D721Med (cell line): Measurements from ENCODE around the gene MAP7D2.

Source experiments
- DNase-seq: peaks from one replicate; pipeline ENCODE4 v3.0.0; 2011; ENCODE audit warnings: low spot score; ENCODE audit not compliant: insufficient read length
- FAIRE-seq: peaks from 2 replicates; lab custom pipeline; 2011; peaks lifted over from hg19 to GRCh38; lab: Jason Lieb, UNC
- TF ChIP-seq, protein P1 (sequence below): IDR thresholded peaks from 2 replicates; pipeline ENCODE4 v1.5.1; 2012; ENCODE audit warnings: mild to moderate bottlenecking, control low read depth; ENCODE audit not compliant: insufficient read depth; ENCODE audit errors: missing control alignments

Gene MAP7D2

DNA sequence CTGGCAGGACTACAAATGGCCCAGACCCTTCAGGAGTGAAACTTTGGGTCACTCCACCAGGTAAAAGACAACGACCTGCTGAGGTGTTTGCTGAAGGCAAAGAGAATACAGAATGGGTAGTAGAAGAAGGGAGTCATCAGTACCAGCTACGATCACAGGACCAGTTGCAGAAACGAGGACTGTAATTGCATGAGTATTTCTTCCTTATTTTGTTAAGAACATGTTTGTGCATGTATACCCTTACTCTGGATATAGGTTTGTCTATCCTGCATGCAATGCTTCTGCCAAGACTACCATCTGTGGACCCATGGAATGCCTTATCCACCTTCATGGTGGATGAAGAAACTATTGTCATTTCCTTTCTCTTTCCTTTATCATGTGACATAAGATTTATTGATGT is 77.7 kb downstream of the MAP7D2 start:
- FAIRE-seq, result no peak
- no peak for DNase-seq
- TF ChIP-seq, protein P1, sequence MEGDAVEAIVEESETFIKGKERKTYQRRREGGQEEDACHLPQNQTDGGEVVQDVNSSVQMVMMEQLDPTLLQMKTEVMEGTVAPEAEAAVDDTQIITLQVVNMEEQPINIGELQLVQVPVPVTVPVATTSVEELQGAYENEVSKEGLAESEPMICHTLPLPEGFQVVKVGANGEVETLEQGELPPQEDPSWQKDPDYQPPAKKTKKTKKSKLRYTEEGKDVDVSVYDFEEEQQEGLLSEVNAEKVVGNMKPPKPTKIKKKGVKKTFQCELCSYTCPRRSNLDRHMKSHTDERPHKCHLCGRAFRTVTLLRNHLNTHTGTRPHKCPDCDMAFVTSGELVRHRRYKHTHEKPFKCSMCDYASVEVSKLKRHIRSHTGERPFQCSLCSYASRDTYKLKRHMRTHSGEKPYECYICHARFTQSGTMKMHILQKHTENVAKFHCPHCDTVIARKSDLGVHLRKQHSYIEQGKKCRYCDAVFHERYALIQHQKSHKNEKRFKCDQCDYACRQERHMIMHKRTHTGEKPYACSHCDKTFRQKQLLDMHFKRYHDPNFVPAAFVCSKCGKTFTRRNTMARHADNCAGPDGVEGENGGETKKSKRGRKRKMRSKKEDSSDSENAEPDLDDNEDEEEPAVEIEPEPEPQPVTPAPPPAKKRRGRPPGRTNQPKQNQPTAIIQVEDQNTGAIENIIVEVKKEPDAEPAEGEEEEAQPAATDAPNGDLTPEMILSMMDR, result no peak

DNA sequence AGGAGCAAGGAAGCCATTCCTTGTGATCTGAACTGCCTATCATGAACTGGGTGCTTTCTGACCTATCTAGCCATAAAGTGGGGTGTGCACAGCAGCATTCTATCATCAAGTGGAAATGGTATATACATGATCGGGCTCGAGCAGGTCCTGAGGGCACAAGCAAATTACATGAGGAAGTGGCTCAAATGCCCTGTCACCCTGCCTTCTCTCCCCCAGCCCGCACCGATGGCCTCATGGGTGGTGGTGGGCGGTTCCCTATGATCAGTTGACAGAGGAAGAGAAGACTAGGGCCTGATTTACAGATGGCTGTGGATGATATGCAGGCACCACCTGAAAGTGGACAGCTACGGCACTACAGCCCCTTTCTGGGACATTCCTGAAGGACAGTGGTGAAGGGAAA is 79.5 kb downstream of the MAP7D2 start:
- TF ChIP-seq, protein P1, result no peak
- DNase-seq, result no peak
- FAIRE-seq, result no peak

DNA sequence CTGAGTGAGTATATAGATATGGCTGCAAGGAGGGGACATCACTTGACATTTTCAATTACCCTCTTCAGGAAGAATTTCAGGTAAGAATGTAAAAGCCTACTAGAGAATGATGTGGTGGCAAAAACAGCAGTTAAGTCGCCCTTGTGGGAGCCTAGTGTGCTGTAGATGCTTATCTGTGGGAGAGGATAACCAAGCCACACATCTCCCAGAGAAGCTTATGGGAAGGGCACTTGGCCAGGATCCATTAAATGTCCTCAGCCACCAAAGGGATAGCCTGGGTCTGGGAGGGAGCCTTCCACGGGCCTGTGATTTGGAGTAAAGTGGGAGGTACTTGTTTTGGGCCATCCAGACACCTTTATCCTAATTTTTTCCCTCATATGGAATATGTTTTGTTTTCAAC is 84.5 kb downstream of the MAP7D2 start:
- DNase-seq (no peak), FAIRE-seq (no peak)
- TF ChIP-seq, protein P1, result no peak

DNA sequence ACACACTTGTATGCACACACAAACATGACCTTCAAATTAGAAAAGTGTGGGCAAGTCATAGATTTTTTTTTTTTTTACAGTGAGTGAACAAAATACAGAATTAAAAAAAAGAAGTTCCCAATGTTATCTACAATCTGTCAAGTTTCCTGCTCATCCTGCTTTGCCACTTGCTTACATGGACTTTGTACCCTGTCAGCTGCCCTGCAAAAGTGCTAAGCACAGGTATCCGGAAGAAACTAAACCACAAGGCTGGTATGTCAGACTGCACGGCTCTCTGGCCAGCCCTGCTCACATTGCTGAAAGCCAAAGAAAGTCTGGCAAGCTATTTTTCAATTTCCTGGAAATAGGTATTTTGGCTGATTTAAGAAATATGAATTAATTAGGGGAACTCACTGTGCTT is 87.0 kb downstream of the MAP7D2 start:
- FAIRE-seq, result no peak

DNA sequence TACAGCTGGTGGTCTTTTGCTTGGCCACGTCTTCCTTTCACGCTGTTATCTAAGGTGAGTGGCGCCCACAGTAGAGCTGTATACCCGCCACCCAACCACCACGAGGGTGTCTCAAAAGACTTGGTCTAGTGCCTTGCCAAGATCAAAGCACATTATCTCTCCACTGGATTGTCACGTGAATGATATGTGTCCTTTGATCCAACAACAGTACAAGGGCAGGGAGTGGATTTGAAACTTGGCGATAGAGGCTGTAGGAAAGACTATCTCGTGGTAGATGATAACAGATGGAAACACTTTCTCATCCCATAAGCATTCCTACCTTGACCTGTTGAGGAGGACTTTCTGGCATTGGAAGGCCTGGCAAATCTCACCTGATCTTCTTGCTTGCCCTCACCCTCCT is 88.1 kb downstream of the MAP7D2 start:
- DNase-seq (no peak), FAIRE-seq (no peak)
- TF ChIP-seq, protein P1, result no peak

More for the DNA sequence above, 87.0 kb downstream of the MAP7D2 start:
- no peak for DNase-seq
- TF ChIP-seq, protein P1, result no peak

DNA sequence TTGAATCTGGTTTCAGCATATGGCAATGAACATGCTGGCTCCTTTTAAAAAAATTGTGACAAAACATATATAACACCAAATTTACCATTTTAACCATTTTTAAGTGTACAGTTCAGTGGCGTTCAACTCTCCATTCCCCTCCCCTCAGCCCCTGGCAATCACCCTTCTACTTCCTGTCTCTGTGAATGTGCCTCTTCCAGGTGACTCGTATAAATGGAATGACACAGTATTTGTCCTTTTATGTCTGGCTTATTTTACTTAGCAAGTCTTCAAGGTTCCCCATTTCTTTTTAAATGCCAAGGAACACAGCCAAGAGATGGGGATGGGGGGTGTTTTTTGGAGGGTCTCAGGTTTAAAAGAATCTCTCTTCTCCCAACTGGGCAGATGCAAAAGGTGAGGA is 90.4 kb downstream of the MAP7D2 start:
- no peak for DNase-seq
- TF ChIP-seq, protein P1, result no peak
- FAIRE-seq, result no peak

DNA sequence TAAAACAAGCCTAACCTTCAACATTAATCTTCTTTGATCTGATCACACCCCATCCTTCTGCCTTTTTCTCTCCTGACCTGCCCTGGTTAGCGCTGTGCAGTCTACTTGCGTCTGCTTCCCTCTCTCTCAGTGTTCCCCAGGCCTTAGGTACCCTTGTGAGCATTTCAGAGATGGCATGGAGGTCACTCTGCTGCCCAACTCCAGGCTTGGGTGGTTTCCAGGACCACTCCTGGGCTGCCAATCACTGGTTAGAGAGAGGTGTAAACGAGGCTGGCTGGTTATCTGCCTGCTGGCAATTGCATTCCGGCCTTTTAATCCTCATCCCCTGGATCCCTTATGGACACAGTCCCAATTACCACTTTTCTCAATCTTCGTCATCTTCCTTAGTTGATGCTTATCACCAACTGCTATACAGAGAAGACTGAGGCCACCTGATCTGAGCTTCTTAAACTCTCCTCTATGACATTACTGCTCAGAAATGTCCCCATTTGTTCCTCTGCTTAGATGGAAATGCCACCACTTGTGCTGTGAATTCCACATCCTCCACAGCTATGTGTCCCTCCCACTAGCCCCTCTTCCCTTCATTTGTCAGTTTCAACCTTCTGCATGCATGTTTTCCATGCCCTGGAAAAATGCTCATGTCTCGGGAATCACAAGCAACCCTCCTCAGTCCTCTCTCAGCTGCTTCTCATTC is 96.9 kb downstream of the MAP7D2 start:
- FAIRE-seq (no peak), DNase-seq (no peak)
- TF ChIP-seq, protein P1, result no peak
